GM19324 (cell line): ENCODE results near the gene RAB37.

ENCODE experiments used
- ATAC-seq: cut with Tn5 transposase; IDR thresholded peaks from one replicate; pipeline ENCODE4 v1.9.1; 2021; ENCODE audit warnings: mild to moderate bottlenecking, moderate library complexity; ENCODE audit not compliant: unreplicated experiment, low FRiP score

RAB37 gene

DNA sequence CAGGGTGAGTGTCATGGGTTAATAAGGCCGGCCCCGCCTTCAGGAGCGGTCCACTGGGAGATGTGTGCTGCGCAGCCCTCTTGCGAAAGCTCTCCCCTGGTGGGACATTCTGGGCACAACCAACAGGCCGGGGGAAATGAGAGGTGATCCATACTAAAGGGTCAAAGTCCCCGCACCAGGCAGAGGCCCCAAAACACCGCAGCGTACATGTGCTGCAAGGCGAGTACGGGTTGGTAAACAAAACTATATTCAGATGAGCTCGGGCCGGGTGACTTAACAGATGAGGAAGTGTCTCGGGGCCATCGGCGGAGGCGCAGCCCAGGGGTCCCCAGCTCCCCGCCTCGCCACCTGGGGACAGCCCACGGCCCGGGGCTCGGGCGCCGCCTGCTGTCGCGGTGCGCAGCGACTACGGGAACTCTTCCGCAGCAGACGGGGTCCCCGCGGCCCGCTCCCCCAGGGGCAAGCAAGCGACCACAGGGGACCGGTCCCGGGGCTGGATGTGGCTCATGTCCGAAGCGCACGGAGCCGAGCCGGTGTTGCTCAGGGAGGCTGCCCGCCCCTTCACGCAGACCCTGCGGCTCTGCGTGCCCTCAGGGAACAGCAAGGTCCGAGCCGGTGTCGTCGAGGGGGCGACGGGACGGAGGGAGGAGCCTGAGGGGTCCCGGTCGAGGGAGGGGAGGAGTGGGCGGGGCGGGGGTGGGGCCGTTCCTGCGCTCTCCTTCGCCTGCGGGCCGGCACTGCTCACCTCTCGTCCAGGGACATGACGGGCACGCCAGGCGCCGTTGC lies at the start of gene RAB37:
Gene RAB37, plus strand, starts transcription at position 744 of the 786 bp plus-strand sequence. Its CDS starts 17 bp downstream, at position 761.
- peak; percentile 41 for ATAC-seq

GRCh38 chr17:74687886-74688285 lies 49.2 kb upstream of the RAB37 start:
- ATAC-seq: no peak

GRCh38 chr17:74690409-74690825 lies 46.6 kb upstream of the RAB37 start:
- no peak for ATAC-seq

- ATAC-seq: no peak
These were observed 45.9 kb upstream of the RAB37 start for GRCh38 chr17:74691151-74691550.

DNA sequence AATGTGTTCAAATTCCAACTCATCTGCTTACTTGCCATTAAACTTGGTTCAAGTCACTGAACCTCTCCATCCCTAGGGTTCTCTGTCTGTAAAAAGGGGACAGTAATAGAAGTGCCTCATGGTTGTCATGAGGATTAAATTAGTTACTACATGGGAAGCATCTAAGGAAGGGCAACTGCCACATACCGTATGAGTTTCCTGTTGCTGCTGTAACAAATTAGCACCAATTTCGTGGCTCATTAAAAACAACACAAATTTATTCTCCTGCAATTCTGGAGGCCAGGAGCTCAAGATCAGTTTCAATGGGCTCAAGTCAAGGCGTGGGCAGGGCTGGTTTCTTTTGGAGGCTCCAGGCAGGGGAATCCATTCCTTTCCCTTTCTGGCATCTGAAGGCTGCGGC lies 43.0 kb upstream of the RAB37 start:
- no peak for ATAC-seq

DNA sequence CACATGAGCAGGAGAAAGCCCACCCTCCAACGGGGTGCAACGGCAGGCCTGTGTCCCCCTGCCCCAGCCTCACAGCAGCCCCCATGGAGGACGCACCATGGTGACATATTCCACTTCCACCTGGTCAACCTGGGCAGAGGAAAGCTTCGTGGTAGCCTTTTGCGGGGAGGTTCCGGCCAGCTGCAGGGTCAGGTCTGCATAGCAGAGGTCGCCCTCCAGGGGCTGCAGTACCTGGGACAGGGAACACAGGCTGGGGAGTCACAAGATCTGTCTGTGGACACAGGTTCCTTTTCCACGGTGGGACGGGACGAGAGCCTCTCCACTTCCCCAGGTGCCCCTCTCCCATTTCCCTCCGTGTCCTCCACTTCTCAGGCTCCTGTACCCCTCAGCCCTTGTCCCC lies 41.4 kb upstream of the RAB37 start:
- ATAC-seq: no peak

DNA sequence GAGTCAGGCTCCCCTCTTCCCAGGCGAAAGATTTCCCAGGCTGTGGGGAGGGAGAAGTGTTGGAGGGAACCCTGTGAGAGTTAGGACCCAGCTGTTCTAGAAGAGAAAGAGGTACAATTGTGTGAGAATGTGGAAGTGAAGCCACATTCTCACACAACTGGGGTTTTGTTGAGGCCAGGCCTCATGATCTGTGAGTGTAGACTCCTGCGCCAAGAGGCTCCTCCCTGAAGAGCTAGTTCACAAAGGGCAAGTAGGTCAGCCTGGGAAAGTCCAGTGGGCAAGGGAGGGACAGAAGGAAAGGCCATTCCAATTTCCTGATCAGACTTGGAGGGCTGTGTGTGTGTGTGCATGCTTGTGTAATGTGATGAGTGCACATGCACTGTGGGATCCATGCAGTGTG lies 39.5 kb upstream of the RAB37 start:
- no peak for ATAC-seq

- no peak for ATAC-seq
These were observed 39.0 kb upstream of the RAB37 start for GRCh38 chr17:74698069-74698468.

GRCh38 chr17:74699236-74699635 lies 37.8 kb upstream of the RAB37 start:
- ATAC-seq: no peak

DNA sequence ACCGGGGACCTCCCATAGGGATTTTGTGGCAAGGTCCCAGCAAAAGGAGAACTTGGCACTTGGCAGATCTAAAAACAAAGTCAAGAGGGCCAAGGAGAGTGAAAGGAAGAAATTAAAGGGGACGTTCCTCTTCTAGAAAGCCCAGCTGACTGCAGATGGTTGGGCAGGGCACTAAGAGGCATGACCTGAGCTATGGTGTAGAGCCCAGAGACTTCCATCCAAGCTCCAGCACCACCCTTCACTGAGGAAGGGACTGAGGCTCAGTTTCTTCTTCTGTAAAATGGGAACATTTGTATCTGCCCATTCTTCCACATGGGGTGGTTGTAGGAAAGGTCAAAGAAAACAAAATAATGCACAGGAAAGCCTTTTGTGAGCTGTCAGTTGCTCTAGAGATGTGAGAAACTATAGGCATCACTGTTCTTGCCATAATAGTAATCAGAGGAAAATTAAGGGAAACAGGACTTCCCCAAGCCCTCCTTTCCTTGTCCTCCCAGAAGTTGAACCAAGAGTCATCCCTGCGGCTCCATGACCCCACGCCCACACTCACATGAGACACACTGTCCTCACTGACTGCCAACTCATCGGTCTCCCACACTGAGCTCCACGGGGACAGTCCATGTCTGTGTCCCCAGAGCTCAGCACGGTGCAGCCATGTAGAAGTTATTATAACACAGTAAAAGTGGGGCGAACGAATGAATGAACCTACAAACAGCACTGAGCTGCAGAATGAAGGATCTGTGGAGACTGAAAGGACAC lies 34.8 kb upstream of the RAB37 start:
- ATAC-seq: no peak

GRCh38 chr17:74703311-74703710 lies 33.7 kb upstream of the RAB37 start:
- no peak for ATAC-seq

GRCh38 chr17:74704544-74704943 lies 32.5 kb upstream of the RAB37 start:
- no peak for ATAC-seq

DNA sequence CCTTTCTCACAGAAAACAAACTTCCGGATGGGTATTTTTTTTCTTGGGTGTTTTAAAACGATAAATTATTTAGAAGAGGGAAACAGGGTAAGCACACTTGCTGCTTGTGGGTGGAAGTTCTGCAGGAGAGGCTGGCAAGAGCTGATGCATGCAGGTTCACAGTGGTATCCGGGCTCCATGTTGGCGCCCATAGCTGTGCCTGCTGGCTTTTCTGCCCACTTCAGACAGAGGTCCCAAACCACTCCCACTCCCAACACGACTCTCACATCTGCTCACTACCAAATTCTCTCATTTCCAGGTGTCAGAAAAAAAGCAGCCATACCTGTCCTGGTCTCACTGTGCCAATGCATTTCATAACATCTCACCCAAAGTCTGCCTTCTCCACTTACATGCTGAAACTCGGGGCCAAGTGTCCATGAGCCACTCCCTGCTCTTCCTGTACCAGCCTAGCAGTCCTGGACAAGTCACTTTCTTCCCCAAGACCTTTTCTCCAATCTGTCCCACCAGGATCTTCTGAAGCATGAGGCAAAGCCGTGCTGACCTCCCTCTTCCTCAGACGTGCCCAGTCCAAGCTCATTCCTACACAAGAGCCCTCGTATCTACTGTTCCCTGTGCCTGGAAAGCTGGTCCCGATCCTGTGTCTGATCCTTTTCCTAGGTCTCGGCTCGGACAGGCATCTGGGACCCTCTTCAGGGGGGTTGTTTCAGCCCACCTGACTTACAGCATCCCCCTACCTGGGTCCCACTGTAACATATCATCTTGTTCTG lies 25.8 kb upstream of the RAB37 start:
- no peak for ATAC-seq

- no peak for ATAC-seq
These were observed 24.8 kb upstream of the RAB37 start for GRCh38 chr17:74712301-74712700.

GRCh38 chr17:74712756-74713155 lies 24.3 kb upstream of the RAB37 start, which contains the start of gene CD300LF:
Gene CD300LF (minus strand): TSS chr17:74712923. CDS start chr17:74712866, 57 bp downstream.
- ATAC-seq: no peak

DNA sequence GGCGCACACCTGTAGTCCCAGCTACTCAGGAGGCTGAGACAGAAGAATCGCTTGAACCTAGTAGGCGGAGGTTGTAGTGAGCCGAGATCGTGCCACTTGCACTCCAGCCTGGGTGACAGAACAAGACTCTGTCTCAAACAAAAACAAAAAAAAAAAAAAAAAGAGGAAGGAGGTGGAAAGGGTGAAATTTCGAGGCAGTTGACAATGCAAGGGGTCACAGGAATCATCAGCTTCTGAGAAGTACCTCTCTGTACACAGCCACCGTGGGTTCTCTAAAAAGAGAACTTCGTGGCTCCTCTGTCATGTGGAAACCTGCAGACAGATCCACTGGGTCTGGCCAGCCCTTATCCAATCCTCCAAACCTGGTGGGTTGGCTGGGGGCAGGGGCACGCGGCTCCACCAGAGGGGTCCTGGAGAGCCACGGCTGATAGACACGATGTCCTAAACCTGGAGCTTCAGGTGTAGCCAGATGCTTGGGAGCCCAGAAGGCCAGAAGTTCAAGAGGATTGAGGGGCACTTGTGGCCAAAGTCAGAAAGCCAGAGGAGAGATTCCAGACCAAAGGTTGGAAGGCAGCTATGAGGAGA lies 23.8 kb upstream of the RAB37 start:
- no peak for ATAC-seq

DNA sequence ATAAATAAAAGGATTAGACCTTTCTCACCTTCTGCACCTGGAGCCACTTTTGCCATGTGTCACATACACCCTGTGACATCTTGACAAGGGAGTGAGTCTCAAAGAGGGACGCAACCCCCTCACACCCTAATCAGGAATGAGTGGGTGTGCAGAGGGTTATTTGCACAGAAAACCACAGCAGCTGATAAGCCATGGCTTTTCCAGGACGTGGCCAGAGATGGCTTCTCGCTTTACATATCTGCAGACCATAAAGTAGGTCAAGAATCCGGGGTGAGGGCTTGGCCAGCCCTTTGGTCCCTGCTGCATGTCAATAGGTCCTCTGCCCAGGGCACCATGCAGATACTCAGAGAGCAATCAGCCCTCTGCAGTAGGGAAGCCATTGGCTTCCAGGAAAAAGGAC lies 21.9 kb upstream of the RAB37 start:
- ATAC-seq: no peak

GRCh38 chr17:74720506-74720905 lies 16.6 kb upstream of the RAB37 start:
- ATAC-seq: no peak

DNA sequence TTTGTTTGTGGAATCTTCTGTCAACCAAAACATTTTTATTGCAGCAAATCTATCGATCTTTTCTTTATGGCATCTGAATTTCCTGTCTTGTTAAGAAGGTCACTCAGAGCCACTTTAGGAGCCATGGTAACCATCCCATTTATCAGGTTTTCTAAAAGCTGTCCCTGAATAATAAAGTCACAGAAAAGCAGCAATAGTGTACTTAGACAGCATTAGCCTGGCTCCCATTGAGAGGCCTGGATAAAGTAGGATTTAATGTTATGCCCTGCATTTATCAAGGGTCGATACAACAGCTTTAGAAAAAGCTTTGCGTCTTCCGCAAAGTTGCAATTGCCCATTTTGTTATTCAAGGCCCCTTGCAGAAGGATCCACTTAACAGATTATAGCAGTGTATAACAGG lies 14.3 kb upstream of the RAB37 start:
- ATAC-seq: no peak

DNA sequence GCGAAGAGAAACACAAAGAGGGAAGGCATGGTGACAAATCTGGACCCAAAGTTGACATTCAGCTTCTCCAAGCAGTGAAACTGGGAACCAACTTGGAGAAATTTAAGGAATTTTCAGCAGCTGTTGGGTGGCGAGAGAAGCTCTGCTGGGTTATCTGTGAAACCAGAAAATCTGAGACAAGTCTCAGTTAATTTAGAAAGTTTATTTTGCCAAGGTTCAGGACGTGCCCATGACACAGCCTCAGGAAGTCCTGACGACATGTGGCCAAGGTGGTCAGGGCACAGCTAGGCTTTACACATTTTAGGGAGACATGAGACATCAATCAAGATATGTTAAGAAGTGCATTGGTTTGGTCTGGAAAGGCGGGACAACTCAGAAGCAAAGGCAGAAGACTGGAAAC lies 13.2 kb upstream of the RAB37 start:
- no peak for ATAC-seq

- no peak for ATAC-seq
These were observed 11.9 kb upstream of the RAB37 start for GRCh38 chr17:74725111-74725510.
